HEK293 (cell line): ENCODE measurements around the gene CDH2.

Experiments used
- CTCF ChIA-PET: fragments of 350-600 bp; formaldehyde crosslinking; extraction: SDS; loops from one replicate; lab custom pipeline; 2021; ENCODE audit warnings: antibody characterized with exemption; lab: Yijun Ruan, JAX
- POLR2A ChIA-PET: fragments of 300-600 bp; formaldehyde crosslinking; extraction: SDS; loops from one replicate; lab custom pipeline; 2020; ENCODE audit warnings: antibody characterized with exemption, inconsistent platforms; lab: Yijun Ruan, JAX
- H3K27ac ChIP-seq: fragments of 200-500 bp; sonication (Bioruptor generic); 2 replicates; pipeline ENCODE4 v1.5.1; 2014; ENCODE audit warnings: low read depth, low read length, control low read depth, inconsistent platforms; ENCODE audit errors: extremely low read depth
- H3K36me3 ChIP-seq, 2 experiments: fragments of 200-500 bp in 1 of 2; sonication (Bioruptor generic) in 1 of 2; 1 replicate in 1 of 2; 2 replicates in 1 of 2; pipeline ENCODE4 v1.5.1; 2014 to 2017; ENCODE audit warnings: inconsistent platforms in 2 of 2, low read length in 2 of 2; ENCODE audit not compliant: control insufficient read depth in 2 of 2, insufficient read depth in 1 of 2
- H3K4me1 ChIP-seq: fragments of 200-500 bp; sonication (Bioruptor generic); 2 replicates; pipeline ENCODE4 v1.5.1; 2014; ENCODE audit warnings: mild to moderate bottlenecking, low read length, inconsistent platforms; ENCODE audit not compliant: control insufficient read depth, insufficient read depth
- H3K4me3 ChIP-seq: 2 replicates; pipeline ENCODE4 v1.5.1; 2011; ENCODE audit warnings: low read depth, mild to moderate bottlenecking, control low read depth, low read length, moderate library complexity
- H3K9me3 ChIP-seq: fragments of 200-500 bp; sonication (Bioruptor generic); 2 replicates; pipeline ENCODE4 v1.5.1; 2014; ENCODE audit warnings: low read depth, low read length, inconsistent platforms; ENCODE audit not compliant: control insufficient read depth, insufficient read depth
- BCL11B ChIP-seq: fragments of 450-650 bp; formaldehyde crosslinking; IDR thresholded peaks from 2 replicates; pipeline ENCODE4 v1.5.1; 2016; ENCODE audit warnings: low read depth, missing biosample characterization, missing genetic modification characterization
- EGR2 ChIP-seq: fragments of 450-650 bp; formaldehyde crosslinking; IDR thresholded peaks from 2 replicates; pipeline ENCODE4 v1.5.1; 2016; ENCODE audit warnings: low read depth, missing biosample characterization, missing genetic modification characterization
- HOXA7 ChIP-seq: sonication (generic); formaldehyde crosslinking; IDR thresholded peaks from 2 replicates; pipeline ENCODE4 v1.8.1; 2022; ENCODE audit warnings: missing genetic modification reagents, borderline replicate concordance
- KLF17 ChIP-seq: fragments of 450-650 bp; formaldehyde crosslinking; IDR thresholded peaks from 2 replicates; pipeline ENCODE4 v1.5.1; 2016; ENCODE audit warnings: missing biosample characterization, missing genetic modification characterization
- TRIM28 ChIP-seq: IDR thresholded peaks from 2 replicates; pipeline ENCODE4 v1.6.1; 2011; ENCODE audit warnings: low read length, control low read depth, borderline replicate concordance
- WT1 ChIP-seq: fragments of 450-650 bp; formaldehyde crosslinking; IDR thresholded peaks from 2 replicates; pipeline ENCODE4 v1.5.1; 2016; ENCODE audit warnings: missing biosample characterization, missing genetic modification characterization
- ZNF132 ChIP-seq: fragments of 450-650 bp; formaldehyde crosslinking; IDR thresholded peaks from 2 replicates; pipeline ENCODE4 v1.5.1; 2017; ENCODE audit warnings: missing biosample characterization, missing genetic modification characterization, borderline replicate concordance
- ZNF211 ChIP-seq: fragments of 450-650 bp; formaldehyde crosslinking; IDR thresholded peaks from 2 replicates; pipeline ENCODE4 v1.5.1; 2016; ENCODE audit warnings: low read depth, missing biosample characterization, missing genetic modification characterization
- ZNF23 ChIP-seq: fragments of 450-650 bp; formaldehyde crosslinking; IDR thresholded peaks from 2 replicates; pipeline ENCODE4 v1.5.1; 2016; ENCODE audit warnings: missing biosample characterization, missing genetic modification characterization, borderline replicate concordance
- ZNF24 ChIP-seq: fragments of 450-650 bp; formaldehyde crosslinking; IDR thresholded peaks from 2 replicates; pipeline ENCODE4 v1.5.1; 2016; ENCODE audit warnings: missing biosample characterization, missing genetic modification characterization
- ZNF48 ChIP-seq: fragments of 450-650 bp; formaldehyde crosslinking; IDR thresholded peaks from 2 replicates; pipeline ENCODE4 v1.5.1; 2016; ENCODE audit warnings: missing biosample characterization, missing genetic modification characterization
- ZNF610 ChIP-seq: fragments of 450-650 bp; formaldehyde crosslinking; IDR thresholded peaks from 2 replicates; pipeline ENCODE4 v1.5.1; 2016; ENCODE audit warnings: missing biosample characterization, missing genetic modification characterization, borderline replicate concordance
- ZNF768 ChIP-seq: fragments of 450-650 bp; formaldehyde crosslinking; IDR thresholded peaks from 2 replicates; pipeline ENCODE4 v1.5.1; 2018; ENCODE audit warnings: missing biosample characterization, mild to moderate bottlenecking, missing genetic modification characterization
- ZNF843 ChIP-seq: fragments of 450-650 bp; formaldehyde crosslinking; IDR thresholded peaks from 2 replicates; pipeline ENCODE4 v1.5.1; 2016; ENCODE audit warnings: missing biosample characterization, missing genetic modification characterization
- ZSCAN16 ChIP-seq: fragments of 450-650 bp; formaldehyde crosslinking; IDR thresholded peaks from 2 replicates; pipeline ENCODE4 v1.5.1; 2016; ENCODE audit warnings: missing biosample characterization, missing genetic modification characterization
- TF ChIP-seq, protein P1 (sequence below): fragments of 450-650 bp; formaldehyde crosslinking; conservative IDR thresholded peaks from 2 replicates; pipeline ENCODE4 v1.5.1; 2016; ENCODE audit warnings: low read depth, missing biosample characterization, missing genetic modification characterization
- TF ChIP-seq, protein P2 (sequence below): fragments of 450-650 bp; formaldehyde crosslinking; IDR thresholded peaks from 2 replicates; pipeline ENCODE4 v1.5.1; 2016; ENCODE audit warnings: missing biosample characterization, missing genetic modification characterization
- TF ChIP-seq, protein P3 (sequence below): fragments of 450-650 bp; formaldehyde crosslinking; IDR thresholded peaks from 2 replicates; pipeline ENCODE4 v1.5.0; 2017; ENCODE audit warnings: missing biosample characterization, missing genetic modification characterization, borderline replicate concordance

Gene CDH2

GRCh38 chr18:28036488-28036887 is 140.4 kb downstream of the CDH2 start (continued):
- TF ChIP-seq, protein P1, sequence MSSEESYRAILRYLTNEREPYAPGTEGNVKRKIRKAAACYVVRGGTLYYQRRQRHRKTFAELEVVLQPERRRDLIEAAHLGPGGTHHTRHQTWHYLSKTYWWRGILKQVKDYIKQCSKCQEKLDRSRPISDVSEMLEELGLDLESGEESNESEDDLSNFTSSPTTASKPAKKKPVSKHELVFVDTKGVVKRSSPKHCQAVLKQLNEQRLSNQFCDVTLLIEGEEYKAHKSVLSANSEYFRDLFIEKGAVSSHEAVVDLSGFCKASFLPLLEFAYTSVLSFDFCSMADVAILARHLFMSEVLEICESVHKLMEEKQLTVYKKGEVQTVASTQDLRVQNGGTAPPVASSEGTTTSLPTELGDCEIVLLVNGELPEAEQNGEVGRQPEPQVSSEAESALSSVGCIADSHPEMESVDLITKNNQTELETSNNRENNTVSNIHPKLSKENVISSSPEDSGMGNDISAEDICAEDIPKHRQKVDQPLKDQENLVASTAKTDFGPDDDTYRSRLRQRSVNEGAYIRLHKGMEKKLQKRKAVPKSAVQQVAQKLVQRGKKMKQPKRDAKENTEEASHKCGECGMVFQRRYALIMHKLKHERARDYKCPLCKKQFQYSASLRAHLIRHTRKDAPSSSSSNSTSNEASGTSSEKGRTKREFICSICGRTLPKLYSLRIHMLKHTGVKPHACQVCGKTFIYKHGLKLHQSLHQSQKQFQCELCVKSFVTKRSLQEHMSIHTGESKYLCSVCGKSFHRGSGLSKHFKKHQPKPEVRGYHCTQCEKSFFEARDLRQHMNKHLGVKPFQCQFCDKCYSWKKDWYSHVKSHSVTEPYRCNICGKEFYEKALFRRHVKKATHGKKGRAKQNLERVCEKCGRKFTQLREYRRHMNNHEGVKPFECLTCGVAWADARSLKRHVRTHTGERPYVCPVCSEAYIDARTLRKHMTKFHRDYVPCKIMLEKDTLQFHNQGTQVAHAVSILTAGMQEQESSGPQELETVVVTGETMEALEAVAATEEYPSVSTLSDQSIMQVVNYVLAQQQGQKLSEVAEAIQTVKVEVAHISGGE (tag by site-specific recombination), result no peak

GRCh38 chr18:28034567-28034966 is 142.4 kb downstream of the CDH2 start:
- H3K4me3 ChIP-seq, result no peak overlapping the region
- CTCF ChIA-PET, result interaction anchor here (0.6 kb wide), 1 partner anchor 1548 kb away, joined by 3 read pairs; no protein-coding TSS in a partner anchor

GRCh38 chr18:28032177-28032576 is 144.8 kb downstream of the CDH2 start:
- no peaks in the 10 kb centered on the region for H3K36me3 ChIP-seq
- H3K4me1 ChIP-seq, result peaks cover 13% of the 10 kb centered on the region; the same call in 1 of the 2 replicates
- H3K9me3 ChIP-seq, result no peaks in the 10 kb centered on the region
- H3K4me3 ChIP-seq, result no peak overlapping the region
- ChIA-PET POLR2A (no interaction called here), CTCF (interaction anchor here (1.0 kb wide), 1 partner anchor 14 kb away, joined by 3 read pairs; no protein-coding TSS in a partner anchor)
- no peak for TF ChIP-seq EGR2 (tag by site-specific recombination)
- TF ChIP-seq BCL11B (tag by site-specific recombination), result no peak
- TF ChIP-seq, protein P2, sequence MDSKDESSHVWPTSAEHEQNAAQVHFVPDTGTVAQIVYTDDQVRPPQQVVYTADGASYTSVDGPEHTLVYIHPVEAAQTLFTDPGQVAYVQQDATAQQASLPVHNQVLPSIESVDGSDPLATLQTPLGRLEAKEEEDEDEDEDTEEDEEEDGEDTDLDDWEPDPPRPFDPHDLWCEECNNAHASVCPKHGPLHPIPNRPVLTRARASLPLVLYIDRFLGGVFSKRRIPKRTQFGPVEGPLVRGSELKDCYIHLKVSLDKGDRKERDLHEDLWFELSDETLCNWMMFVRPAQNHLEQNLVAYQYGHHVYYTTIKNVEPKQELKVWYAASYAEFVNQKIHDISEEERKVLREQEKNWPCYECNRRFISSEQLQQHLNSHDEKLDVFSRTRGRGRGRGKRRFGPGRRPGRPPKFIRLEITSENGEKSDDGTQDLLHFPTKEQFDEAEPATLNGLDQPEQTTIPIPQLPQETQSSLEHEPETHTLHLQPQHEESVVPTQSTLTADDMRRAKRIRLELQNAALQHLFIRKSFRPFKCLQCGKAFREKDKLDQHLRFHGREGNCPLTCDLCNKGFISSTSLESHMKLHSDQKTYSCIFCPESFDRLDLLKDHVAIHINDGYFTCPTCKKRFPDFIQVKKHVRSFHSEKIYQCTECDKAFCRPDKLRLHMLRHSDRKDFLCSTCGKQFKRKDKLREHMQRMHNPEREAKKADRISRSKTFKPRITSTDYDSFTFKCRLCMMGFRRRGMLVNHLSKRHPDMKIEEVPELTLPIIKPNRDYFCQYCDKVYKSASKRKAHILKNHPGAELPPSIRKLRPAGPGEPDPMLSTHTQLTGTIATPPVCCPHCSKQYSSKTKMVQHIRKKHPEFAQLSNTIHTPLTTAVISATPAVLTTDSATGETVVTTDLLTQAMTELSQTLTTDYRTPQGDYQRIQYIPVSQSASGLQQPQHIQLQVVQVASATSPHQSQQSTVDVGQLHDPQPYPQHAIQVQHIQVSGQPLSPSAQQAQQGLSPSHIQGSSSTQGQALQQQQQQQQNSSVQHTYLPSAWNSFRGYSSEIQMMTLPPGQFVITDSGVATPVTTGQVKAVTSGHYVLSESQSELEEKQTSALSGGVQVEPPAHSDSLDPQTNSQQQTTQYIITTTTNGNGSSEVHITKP (tag by site-specific recombination), result no peak
- no peak for TF ChIP-seq ZNF610 (tag by site-specific recombination)
- H3K27ac ChIP-seq, result no peak overlapping the region

More at GRCh38 chr18:28034567-28034966, 142.4 kb downstream of the CDH2 start:
- Histone ChIP-seq H3K4me1 (peaks cover 13% of the 10 kb centered on the region; the same call in 1 of the 2 replicates), H3K36me3 (no peaks in the 10 kb centered on the region)
- TF ChIP-seq ZNF24 (tag by site-specific recombination) (no peak), ZNF48 (tag by site-specific recombination) (no peak)
- TF ChIP-seq, all 188 proteins: peak for 0
- H3K9me3 ChIP-seq, result no peaks in the 10 kb centered on the region
- POLR2A ChIA-PET, result no interaction called here
- no peak overlapping the region for H3K27ac ChIP-seq

GRCh38 chr18:28030458-28030857 is 146.5 kb downstream of the CDH2 start:
- CTCF ChIA-PET, result no interaction called here
- Histone ChIP-seq H3K27ac (no peak overlapping the region), H3K9me3 (no peaks in the 10 kb centered on the region), H3K4me1 (peaks cover 10% of the 10 kb centered on the region; the same call in 1 of the 2 replicates), H3K36me3 (no peaks in the 10 kb centered on the region), H3K4me3 (no peak overlapping the region)
- POLR2A ChIA-PET, result no interaction called here
- TF ChIP-seq ZNF23 (tag by site-specific recombination), result no peak
- TF ChIP-seq, protein P3, sequence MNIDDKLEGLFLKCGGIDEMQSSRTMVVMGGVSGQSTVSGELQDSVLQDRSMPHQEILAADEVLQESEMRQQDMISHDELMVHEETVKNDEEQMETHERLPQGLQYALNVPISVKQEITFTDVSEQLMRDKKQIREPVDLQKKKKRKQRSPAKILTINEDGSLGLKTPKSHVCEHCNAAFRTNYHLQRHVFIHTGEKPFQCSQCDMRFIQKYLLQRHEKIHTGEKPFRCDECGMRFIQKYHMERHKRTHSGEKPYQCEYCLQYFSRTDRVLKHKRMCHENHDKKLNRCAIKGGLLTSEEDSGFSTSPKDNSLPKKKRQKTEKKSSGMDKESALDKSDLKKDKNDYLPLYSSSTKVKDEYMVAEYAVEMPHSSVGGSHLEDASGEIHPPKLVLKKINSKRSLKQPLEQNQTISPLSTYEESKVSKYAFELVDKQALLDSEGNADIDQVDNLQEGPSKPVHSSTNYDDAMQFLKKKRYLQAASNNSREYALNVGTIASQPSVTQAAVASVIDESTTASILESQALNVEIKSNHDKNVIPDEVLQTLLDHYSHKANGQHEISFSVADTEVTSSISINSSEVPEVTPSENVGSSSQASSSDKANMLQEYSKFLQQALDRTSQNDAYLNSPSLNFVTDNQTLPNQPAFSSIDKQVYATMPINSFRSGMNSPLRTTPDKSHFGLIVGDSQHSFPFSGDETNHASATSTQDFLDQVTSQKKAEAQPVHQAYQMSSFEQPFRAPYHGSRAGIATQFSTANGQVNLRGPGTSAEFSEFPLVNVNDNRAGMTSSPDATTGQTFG (tag by site-specific recombination), result no peak
- no peak for TF ChIP-seq HOXA7 (CRISPR knock-in tag)
- no peak for TF ChIP-seq ZNF768 (tag by site-specific recombination)
- TF ChIP-seq TRIM28, result no peak
- TF ChIP-seq ZSCAN16 (tag by site-specific recombination), result no peak
- no peak for TF ChIP-seq ZNF211 (tag by site-specific recombination)
- TF ChIP-seq ZNF132, result no peak
- no peak for TF ChIP-seq KLF17
- TF ChIP-seq ZNF843 (tag by site-specific recombination), result no peak
- TF ChIP-seq WT1 (tag by site-specific recombination), result no peak
